HEK293T (cell line): ENCODE results near the gene LARGE1.
A peak's percentile ranks its signal among the peaks of the same experiment; 100 is the strongest.

Experiments used
- CTCF ChIA-PET: fragments of 350-600 bp; formaldehyde crosslinking; extraction: SDS; loops from one replicate; lab custom pipeline; 2021; ENCODE audit warnings: antibody characterized with exemption, inconsistent platforms; lab: Yijun Ruan, JAX
- POLR2A ChIA-PET: fragments of 350-600 bp; formaldehyde crosslinking; extraction: SDS; loops from one replicate; lab custom pipeline; 2020; ENCODE audit warnings: antibody characterized with exemption, inconsistent platforms; lab: Yijun Ruan, JAX
- DNase-seq: peaks from one replicate; pipeline ENCODE4 v3.0.0; 2012; ENCODE audit warnings: mixed read lengths; ENCODE audit errors: extremely low spot score
- ARNT ChIP-seq: fragments of 450-650 bp; IDR thresholded peaks from 2 replicates; pipeline ENCODE4 v1.6.1; 2017; ENCODE audit warnings: mild to moderate bottlenecking
- BHLHE40 ChIP-seq: fragments of 450-650 bp; IDR thresholded peaks from 2 replicates; pipeline ENCODE4 v1.6.1; 2016; ENCODE audit warnings: mild to moderate bottlenecking, moderate library complexity, borderline replicate concordance
- CTBP1 ChIP-seq: fragments of 450-650 bp; IDR thresholded peaks from 2 replicates; pipeline ENCODE4 v1.6.1; 2016; ENCODE audit warnings: borderline replicate concordance
- ELF4 ChIP-seq: fragments of 450-650 bp; IDR thresholded peaks from 2 replicates; pipeline ENCODE4 v1.6.1; 2017; ENCODE audit warnings: antibody characterized with exemption
- FOXA1 ChIP-seq: fragments of 450-650 bp; IDR thresholded peaks from 2 replicates; pipeline ENCODE4 v1.6.1; 2016; ENCODE audit warnings: mild to moderate bottlenecking
- FOXK2 ChIP-seq: fragments of 450-650 bp; IDR thresholded peaks from 2 replicates; pipeline ENCODE4 v1.6.1; 2016; ENCODE audit warnings: mild to moderate bottlenecking
- FOXM1 ChIP-seq: fragments of 450-650 bp; IDR thresholded peaks from 2 replicates; pipeline ENCODE4 v1.6.1; 2017; ENCODE audit warnings: mild to moderate bottlenecking, borderline replicate concordance
- HDGF ChIP-seq: fragments of 450-650 bp; IDR thresholded peaks from 2 replicates; pipeline ENCODE4 v1.6.1; 2017; ENCODE audit warnings: antibody characterized with exemption, borderline replicate concordance
- L3MBTL2 ChIP-seq: fragments of 450-650 bp; conservative IDR thresholded peaks from 2 replicates; pipeline ENCODE4 v1.6.1; 2016; ENCODE audit warnings: mild to moderate bottlenecking
- LEF1 ChIP-seq: fragments of 450-650 bp; IDR thresholded peaks from 2 replicates; pipeline ENCODE4 v1.6.1; 2017; ENCODE audit warnings: mild to moderate bottlenecking, borderline replicate concordance
- NFRKB ChIP-seq: fragments of 450-650 bp; IDR thresholded peaks from 2 replicates; pipeline ENCODE4 v1.6.1; 2016; ENCODE audit warnings: mild to moderate bottlenecking, moderate library complexity
- PKNOX1 ChIP-seq: fragments of 450-650 bp; IDR thresholded peaks from 2 replicates; pipeline ENCODE4 v1.6.1; 2016
- SP1 ChIP-seq: fragments of 450-650 bp; IDR thresholded peaks from 2 replicates; pipeline ENCODE4 v1.6.1; 2017
- SUZ12 ChIP-seq: fragments of 450-650 bp; IDR thresholded peaks from 2 replicates; pipeline ENCODE4 v1.6.1; 2016; ENCODE audit warnings: mild to moderate bottlenecking
- TARDBP ChIP-seq: fragments of 450-650 bp; IDR thresholded peaks from 2 replicates; pipeline ENCODE4 v1.6.1; 2016
- ZNF384 ChIP-seq: fragments of 450-650 bp; IDR thresholded peaks from 2 replicates; pipeline ENCODE4 v1.6.1; 2016

The LARGE1 gene

GRCh38 chr22:33906475-33906874, 13.8 kb downstream of the LARGE1 start:
- CTCF ChIA-PET = no interaction called here
- no peak for DNase-seq
- POLR2A ChIA-PET = no interaction called here
- TF ChIP-seq FOXA1 (no peak), SP1 (no peak), ZNF384 (no peak), ELF4 (no peak), PKNOX1 (no peak), LEF1 (no peak)

- no peak for TF ChIP-seq NFRKB
- no peak for TF ChIP-seq ELF4
- TF ChIP-seq FOXA1 = no peak
- TF ChIP-seq TARDBP = no peak
- no peak for TF ChIP-seq SUZ12
- no peak for TF ChIP-seq FOXK2
- TF ChIP-seq BHLHE40 = no peak
- TF ChIP-seq SP1 = no peak
- no peak for TF ChIP-seq CTBP1
- ChIA-PET CTCF (no interaction called here), POLR2A (no interaction called here)
- no peak for DNase-seq
Observed at GRCh38 chr22:33903012-33903411, 17.3 kb downstream of the LARGE1 start.

GRCh38 chr22:33902073-33902472, 18.2 kb downstream of the LARGE1 start:
- TF ChIP-seq SUZ12 = no peak
- no peak for TF ChIP-seq NFRKB
- TF ChIP-seq BHLHE40 = no peak
- TF ChIP-seq FOXK2 = no peak
- no peak for TF ChIP-seq FOXA1
- TF ChIP-seq TARDBP = no peak
- TF ChIP-seq L3MBTL2 = no peak
- TF ChIP-seq PKNOX1 = 0 out of 2 replicates have a peak, but pooled peaks have one; percentile 29
- CTCF ChIA-PET = interaction anchor here (1.1 kb wide), 1 partner anchor 1248 kb away, joined by 3 read pairs; no protein-coding TSS in a partner anchor
- POLR2A ChIA-PET = no interaction called here
- peak; percentile 27 for DNase-seq

GRCh38 chr22:33898121-33898520, 22.2 kb downstream of the LARGE1 start:
- POLR2A ChIA-PET = interaction anchor here (1.3 kb wide), 1 partner anchor 24 kb away, joined by 4 read pairs; no protein-coding TSS in a partner anchor
- TF ChIP-seq HDGF (no peak), ARNT (no peak), CTBP1 (no peak), ELF4 (no peak), ZNF384 (no peak), BHLHE40 (no peak), FOXM1 (no peak), TARDBP (no peak), PKNOX1 (no peak), LEF1 (no peak), FOXK2 (no peak), L3MBTL2 (no peak), NFRKB (no peak)
- no peak for DNase-seq
- CTCF ChIA-PET = no interaction called here

GRCh38 chr22:33897448-33897835, 22.8 kb downstream of the LARGE1 start:
- ChIA-PET CTCF (interaction anchor here (0.6 kb wide), 1 partner anchor 21 kb away, joined by 3 read pairs; no protein-coding TSS in a partner anchor), POLR2A (interaction anchor here (1.3 kb wide), 1 partner anchor 24 kb away, joined by 4 read pairs; no protein-coding TSS in a partner anchor)
- peak; percentile 42 for DNase-seq
- TF ChIP-seq FOXM1 (no peak), PKNOX1 (peak; percentile 90), CTBP1 (peak; percentile 35; the same call in 1 of the 2 replicates)

GRCh38 chr22:33896575-33897447, 23.5 kb downstream of the LARGE1 start:
- POLR2A ChIA-PET = interaction anchor here (1.3 kb wide), 1 partner anchor 25 kb away, joined by 4 read pairs; no protein-coding TSS in a partner anchor
- no peak for DNase-seq
- CTCF ChIA-PET = no interaction called here
- no peak for TF ChIP-seq FOXM1
- no peak for TF ChIP-seq SUZ12
- no peak for TF ChIP-seq NFRKB
- no peak for TF ChIP-seq TARDBP
- no peak for TF ChIP-seq FOXK2
- TF ChIP-seq L3MBTL2 = no peak
- TF ChIP-seq ELF4 = no peak
